Endodermal cell (in vitro differentiated cells): ENCODE results near the gene RGS16. TPM values are rescaled to one million over a fixed set of nuclear protein-coding genes. Genes with fewer than 3 reads are reported as not detected.
"Not testable (repeated sequence)": the region's sequence is repeated elsewhere in the genome, so short reads cannot be mapped to it uniquely, and the experiment has no call there.

Experiments
- DNase-seq: peaks from one replicate; pipeline ENCODE4 v3.0.0-alpha.2; 2017
- H3K27ac ChIP-seq: 2 replicates; pipeline ENCODE4 v1.5.1; 2013; ENCODE audit warnings: mild to moderate bottlenecking, low read depth, low read length, moderate library complexity
- H3K27me3 ChIP-seq: 2 replicates; pipeline ENCODE4 v1.6.1; 2013; ENCODE audit warnings: mild to moderate bottlenecking, low read length, moderate library complexity; ENCODE audit not compliant: insufficient read depth, control insufficient read depth, poor library complexity, severe bottlenecking
- H3K36me3 ChIP-seq: 2 replicates; pipeline ENCODE4 v1.7.0; 2013; ENCODE audit warnings: mild to moderate bottlenecking, low read length, moderate library complexity; ENCODE audit not compliant: control insufficient read depth, insufficient read depth
- H3K4me1 ChIP-seq: one replicate; pipeline ENCODE4 v1.7.0; 2013; ENCODE audit warnings: low read length; ENCODE audit not compliant: control insufficient read depth, insufficient read depth
- H3K4me3 ChIP-seq: 2 replicates; pipeline ENCODE4 v1.5.1; 2013; ENCODE audit warnings: mild to moderate bottlenecking, low read length, moderate library complexity
- H3K9ac ChIP-seq: 2 replicates; pipeline ENCODE4 v1.6.1; 2013; ENCODE audit warnings: mild to moderate bottlenecking, low read length, moderate library complexity; ENCODE audit not compliant: poor library complexity, severe bottlenecking; ENCODE audit errors: extremely low read depth
- H3K9me3 ChIP-seq: 2 replicates; pipeline ENCODE4 v1.6.1; 2013; ENCODE audit warnings: mild to moderate bottlenecking, low read length, moderate library complexity; ENCODE audit not compliant: control insufficient read depth
- H3K27ac Mint-ChIP-seq: 2 replicates; pipeline ENCODE4 v1.8.0; 2020; ENCODE audit warnings: mixed read lengths
- H3K27me3 Mint-ChIP-seq: 2 replicates; pipeline ENCODE4 v1.8.0; 2021; ENCODE audit warnings: mild to moderate bottlenecking, mixed read lengths; ENCODE audit not compliant: insufficient read depth
- H3K36me3 Mint-ChIP-seq: 2 replicates; pipeline ENCODE4 v1.8.0; 2020; ENCODE audit warnings: low read depth, mixed read lengths
- H3K4me1 Mint-ChIP-seq: 2 replicates; pipeline ENCODE4 v1.8.0; 2020; ENCODE audit warnings: mixed read lengths
- H3K4me3 Mint-ChIP-seq: 2 replicates; pipeline ENCODE4 v1.8.0; 2020; ENCODE audit warnings: mild to moderate bottlenecking, moderate library complexity, mixed read lengths
- H3K9me3 Mint-ChIP-seq: 2 replicates; pipeline ENCODE4 v1.8.0; 2020; ENCODE audit warnings: mild to moderate bottlenecking, mixed read lengths
- WGBS, 2 experiments: methylation state at CpG; one replicate each; pipeline versions ENCODE4 v1.1.5 to v1.1.7; 2013; ENCODE audit warnings: missing lambda C conversion rate in 2 of 2, mixed read lengths in 1 of 2; ENCODE audit not compliant: insufficient coverage in 1 of 2, insufficient read length in 1 of 2; 5-methylcytosine and 5-hydroxymethylcytosine counted together
- total RNA-seq, 2 donors: library from RNA; stranded (reverse); fragmentation: NEBNext Ultra II Directional in 1 of 2; extraction: Animal tissue kit (Norgen Biotek cat#: 25700) in 1 of 2; gene quantifications; 2 replicates in 1 of 2; 3 replicates in 1 of 2; pipeline ENCODE4 v1.2.1, GENCODE V29; 2021
- TF ChIP-seq, protein P1 (sequence below): fragments of 200-600 bp; sonication (generic); conservative IDR thresholded peaks from 2 replicates; pipeline ENCODE4 v1.5.0; 2021; ENCODE audit warnings: antibody characterized with exemption, mild to moderate bottlenecking

The RGS16 gene
- total RNA-seq, 2 donors from 2014 or later, result 14.8 to 19.4 TPM

DNA sequence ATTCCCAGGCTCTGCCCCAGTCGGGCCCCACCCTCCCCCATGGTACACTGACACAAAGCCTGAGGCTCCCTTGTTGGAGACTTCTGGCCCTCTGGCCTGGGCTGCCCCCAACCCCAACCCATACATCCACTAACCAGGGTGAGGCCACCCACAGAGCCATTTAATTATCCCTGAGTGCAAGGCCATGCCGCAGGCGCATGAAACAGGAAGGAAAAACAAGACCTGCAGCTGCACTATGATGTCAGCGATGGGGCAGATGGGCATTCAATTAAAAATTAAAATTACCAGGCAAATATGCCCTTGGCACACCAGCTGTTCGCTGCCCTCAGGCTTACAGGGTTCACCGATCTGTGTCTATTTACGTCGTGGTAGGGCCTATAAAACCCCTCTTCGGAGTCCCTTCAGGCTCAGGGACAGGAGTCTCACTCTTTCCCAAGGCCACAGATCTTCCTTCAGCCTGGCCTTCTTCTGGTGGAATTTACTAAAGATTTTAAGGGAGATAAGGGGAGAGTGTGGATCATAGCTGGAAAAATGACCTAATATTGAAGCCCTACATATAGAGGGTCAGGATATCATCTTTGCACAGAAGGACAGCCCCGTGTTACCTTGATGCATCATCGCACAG, 29.6 kb upstream of the RGS16 start:
- H3K27me3 ChIP-seq, result no peaks in the 10 kb centered on the region
- no peak overlapping the region for H3K4me3 ChIP-seq
- Mint-ChIP-seq H3K27me3 (no peaks in the 10 kb centered on the region), H3K4me1 (peaks cover 19% of the 10 kb centered on the region), H3K9me3 (no peaks in the 10 kb centered on the region), H3K4me3 (no peak overlapping the region), H3K27ac (no peak overlapping the region), H3K36me3 (no peaks in the 10 kb centered on the region)
- peak overlapping the region; percentile 91 for H3K27ac ChIP-seq
- H3K9ac ChIP-seq, result no peak overlapping the region
- H3K36me3 ChIP-seq, result no peaks in the 10 kb centered on the region
- no peak for DNase-seq
- 88 to 89% methylated on average over 9 to 11 of the region's 11 CpGs for WGBS, 2 experiments
- H3K4me1 ChIP-seq, result peaks cover 3% of the 10 kb centered on the region
- no peaks in the 10 kb centered on the region for H3K9me3 ChIP-seq
- TF ChIP-seq, protein P1, sequence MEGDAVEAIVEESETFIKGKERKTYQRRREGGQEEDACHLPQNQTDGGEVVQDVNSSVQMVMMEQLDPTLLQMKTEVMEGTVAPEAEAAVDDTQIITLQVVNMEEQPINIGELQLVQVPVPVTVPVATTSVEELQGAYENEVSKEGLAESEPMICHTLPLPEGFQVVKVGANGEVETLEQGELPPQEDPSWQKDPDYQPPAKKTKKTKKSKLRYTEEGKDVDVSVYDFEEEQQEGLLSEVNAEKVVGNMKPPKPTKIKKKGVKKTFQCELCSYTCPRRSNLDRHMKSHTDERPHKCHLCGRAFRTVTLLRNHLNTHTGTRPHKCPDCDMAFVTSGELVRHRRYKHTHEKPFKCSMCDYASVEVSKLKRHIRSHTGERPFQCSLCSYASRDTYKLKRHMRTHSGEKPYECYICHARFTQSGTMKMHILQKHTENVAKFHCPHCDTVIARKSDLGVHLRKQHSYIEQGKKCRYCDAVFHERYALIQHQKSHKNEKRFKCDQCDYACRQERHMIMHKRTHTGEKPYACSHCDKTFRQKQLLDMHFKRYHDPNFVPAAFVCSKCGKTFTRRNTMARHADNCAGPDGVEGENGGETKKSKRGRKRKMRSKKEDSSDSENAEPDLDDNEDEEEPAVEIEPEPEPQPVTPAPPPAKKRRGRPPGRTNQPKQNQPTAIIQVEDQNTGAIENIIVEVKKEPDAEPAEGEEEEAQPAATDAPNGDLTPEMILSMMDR, result no peak

DNA sequence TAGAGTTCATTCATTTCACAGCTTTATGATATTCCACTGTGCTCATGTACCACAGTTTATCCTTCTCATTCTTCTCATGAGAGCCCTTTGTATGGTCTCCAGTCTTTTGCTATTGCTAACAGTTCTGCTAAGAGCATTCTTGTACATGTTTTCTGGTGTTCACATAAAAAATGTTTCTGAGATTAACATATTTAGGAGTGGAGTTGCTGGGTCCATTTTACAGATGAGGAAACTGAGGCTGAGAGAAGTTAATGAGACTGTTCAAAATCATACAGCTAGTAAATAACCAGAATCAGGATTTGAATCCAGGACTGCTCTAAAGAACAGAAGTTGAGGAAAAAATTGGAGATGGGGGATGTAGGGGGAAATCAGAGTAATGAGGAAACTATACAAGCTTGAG, 28.8 kb upstream of the RGS16 start:
- Histone ChIP-seq H3K4me3 (no peak overlapping the region), H3K4me1 (peaks cover 3% of the 10 kb centered on the region), H3K9me3 (no peaks in the 10 kb centered on the region), H3K27me3 (no peaks in the 10 kb centered on the region), H3K9ac (no peak overlapping the region), H3K27ac (peak overlapping the region; percentile 45), H3K36me3 (no peaks in the 10 kb centered on the region)
- Mint-ChIP-seq H3K27me3 (no peaks in the 10 kb centered on the region), H3K9me3 (no peaks in the 10 kb centered on the region), H3K27ac (no peak overlapping the region), H3K4me3 (no peak overlapping the region), H3K36me3 (no peaks in the 10 kb centered on the region), H3K4me1 (peaks cover 19% of the 10 kb centered on the region)
- TF ChIP-seq, protein P1, result no peak
- DNase-seq, result no peak

DNA sequence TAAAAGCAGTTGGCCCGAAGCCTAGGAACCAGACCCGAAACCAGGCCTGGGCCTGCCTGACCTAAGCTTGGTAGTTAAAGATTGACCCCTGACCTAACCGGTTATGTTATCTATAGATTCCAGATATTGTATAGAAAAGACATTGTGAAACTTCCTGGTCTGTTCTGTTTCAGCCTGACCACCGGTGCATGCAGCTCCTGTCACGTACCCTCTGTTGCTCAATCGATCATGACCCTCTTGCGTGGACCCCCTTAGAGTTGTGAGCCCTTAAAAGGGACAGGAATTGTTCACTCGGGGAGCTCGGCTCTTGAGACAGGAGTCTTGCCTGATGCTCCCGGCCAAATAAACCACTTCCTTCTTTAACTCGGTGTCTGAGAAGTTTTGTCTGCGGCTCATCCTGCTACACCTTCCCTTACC, 28.3 kb upstream of the RGS16 start:
- not testable (repeated sequence) for H3K9ac ChIP-seq, DNase-seq, H3K9me3 ChIP-seq, H3K36me3 Mint-ChIP-seq, H3K4me3 Mint-ChIP-seq, H3K27ac ChIP-seq, H3K4me3 ChIP-seq, H3K36me3 ChIP-seq, H3K27me3 Mint-ChIP-seq, H3K4me1 ChIP-seq, H3K27me3 ChIP-seq, H3K9me3 Mint-ChIP-seq, H3K27ac Mint-ChIP-seq
- 91 to 93% methylated on average over 7 to 12 of the region's 12 CpGs for WGBS, 2 experiments
- peaks cover 19% of the 10 kb centered on the region for H3K4me1 Mint-ChIP-seq

DNA sequence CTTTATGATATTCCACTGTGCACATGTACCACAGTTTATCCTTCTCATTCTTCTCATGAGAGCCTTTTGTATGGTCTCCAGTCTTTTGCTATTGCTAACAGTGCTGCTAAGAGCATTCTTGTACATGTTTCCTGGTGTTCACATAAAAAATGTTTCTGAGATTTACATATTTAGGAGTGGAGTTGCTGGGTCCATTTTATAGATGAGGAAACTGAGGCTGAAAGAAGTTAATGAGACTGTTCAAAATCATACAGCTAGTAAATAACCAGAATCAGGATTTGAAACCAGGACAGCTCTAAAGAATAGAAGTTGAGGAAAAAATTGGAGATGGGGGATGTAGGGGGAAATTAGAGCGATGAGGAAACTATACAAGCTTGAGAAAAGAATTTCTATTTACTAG, 27.8 kb upstream of the RGS16 start:
- Histone ChIP-seq H3K4me1 (peaks cover 3% of the 10 kb centered on the region), H3K27ac (no peak overlapping the region), H3K4me3 (no peak overlapping the region), H3K9me3 (no peaks in the 10 kb centered on the region), H3K36me3 (no peaks in the 10 kb centered on the region), H3K27me3 (no peaks in the 10 kb centered on the region), H3K9ac (no peak overlapping the region)
- Mint-ChIP-seq H3K36me3 (no peaks in the 10 kb centered on the region), H3K27me3 (no peaks in the 10 kb centered on the region), H3K27ac (no peak overlapping the region), H3K4me3 (no peak overlapping the region), H3K9me3 (no peaks in the 10 kb centered on the region), H3K4me1 (peaks cover 19% of the 10 kb centered on the region)
- TF ChIP-seq, protein P1, result no peak
- no peak for DNase-seq
- WGBS, 2 experiments, result 75% methylated on average over 1 of the region's 1 CpG; no CpG with 5 or more reads in 1 of the 2 experiments
